Skin epidermis (tissue), 12 donors: ENCODE results near the gene CELF2.
A peak's percentile ranks its signal among the peaks of the same experiment; 100 is the strongest.

Source experiments
- H3K27ac ChIP-seq, 21 experiments: fragments of 200-600 bp; sonication (generic) in 11 of 21; one replicate each; pipeline ENCODE4 v1.5.0; 2020; ENCODE audit warnings: mild to moderate bottlenecking in 3 of 21, inconsistent platforms in 2 of 21, moderate library complexity in 2 of 21
- H3K4me3 ChIP-seq, 7 experiments: fragments of 200-600 bp; sonication (generic) in 2 of 7; one replicate each; pipeline ENCODE4 v1.5.0; 2020; ENCODE audit warnings: inconsistent platforms in 2 of 7, mild to moderate bottlenecking in 2 of 7, moderate library complexity in 1 of 7

Gene CELF2

GRCh38 chr10:11272915-11273389, 255.3 kb downstream of the CELF2 start:
- peak overlapping the region in 1 of 21 experiments; percentile 41 for H3K27ac ChIP-seq
- no peak overlapping the region for H3K4me3 ChIP-seq

DNA sequence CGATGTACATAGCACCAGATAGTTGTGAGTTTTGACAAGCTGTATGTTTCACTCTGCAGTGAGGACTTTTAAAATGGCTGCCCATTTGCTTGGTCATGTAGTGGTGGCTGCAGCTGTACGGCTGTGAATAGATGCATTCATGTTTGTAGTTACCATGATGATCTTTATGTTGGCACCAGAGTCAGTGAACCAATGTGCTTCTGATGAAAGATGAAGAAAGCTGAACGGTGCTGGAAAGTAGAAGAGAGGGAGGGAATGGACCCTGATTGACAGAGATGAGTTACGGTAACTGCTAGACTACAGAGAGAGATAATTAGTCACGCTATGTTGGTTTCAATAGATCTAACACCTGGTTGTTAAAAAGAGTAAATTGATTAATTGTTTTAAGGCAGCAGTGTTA, 256.8 kb downstream of the CELF2 start:
- Histone ChIP-seq H3K27ac (no peak overlapping the region), H3K4me3 (no peak overlapping the region)

DNA sequence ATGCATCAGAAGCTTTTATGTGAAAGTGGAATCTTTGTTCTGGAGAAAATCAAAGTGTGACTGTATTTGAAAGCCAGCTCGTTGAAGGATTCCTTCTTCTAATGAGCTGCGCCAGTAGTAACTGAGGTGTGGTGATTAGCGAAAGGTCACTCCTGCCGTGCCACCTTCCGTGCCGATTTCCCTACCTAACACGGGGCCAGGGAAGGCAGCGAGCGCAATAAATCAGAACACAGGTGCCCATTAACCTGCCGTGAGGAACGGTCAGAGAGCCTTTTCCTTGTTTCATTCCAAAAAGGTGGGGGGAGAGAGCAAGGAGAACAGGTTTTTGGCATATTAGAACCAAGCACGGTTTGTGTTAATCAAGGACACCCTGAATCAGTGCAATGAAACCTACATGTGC, 258.0 kb downstream of the CELF2 start:
- H3K27ac ChIP-seq: no peak overlapping the region
- no peak overlapping the region for H3K4me3 ChIP-seq

DNA sequence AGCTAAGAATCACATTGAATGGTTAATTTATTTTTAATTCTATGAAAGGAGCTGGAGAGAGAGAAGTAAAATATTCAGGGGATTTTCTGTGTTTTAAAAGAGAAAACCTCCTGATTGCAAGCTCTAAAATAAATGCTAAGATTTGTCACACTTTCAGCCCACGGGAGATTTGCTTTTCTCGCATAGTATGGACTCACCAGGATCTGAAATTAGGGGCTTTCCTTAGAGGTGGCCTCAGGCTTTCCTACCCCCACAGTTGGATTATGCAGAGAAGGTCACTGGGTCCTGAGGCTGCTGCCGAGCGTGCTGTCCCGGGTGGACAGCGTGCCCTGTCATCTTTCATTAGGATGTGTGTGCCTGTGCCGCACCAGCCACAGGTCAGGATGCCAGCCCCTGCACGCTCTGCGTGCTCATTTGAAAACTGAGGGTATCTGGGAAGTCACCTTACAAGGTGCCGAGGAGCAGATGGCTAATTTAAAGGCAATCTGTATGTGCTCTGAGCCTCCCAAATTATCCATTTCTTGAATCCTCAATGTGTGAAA, 258.8 kb downstream of the CELF2 start:
- H3K4me3 ChIP-seq: no peak overlapping the region
- H3K27ac ChIP-seq: no peak overlapping the region

- Histone ChIP-seq H3K4me3 (no peak overlapping the region), H3K27ac (no peak overlapping the region)
These were observed 261.6 kb downstream of the CELF2 start for GRCh38 chr10:11279314-11279713.

GRCh38 chr10:11280187-11280932, 262.7 kb downstream of the CELF2 start:
- no peak overlapping the region for H3K27ac ChIP-seq
- no peak overlapping the region for H3K4me3 ChIP-seq

GRCh38 chr10:11282156-11282555, 264.5 kb downstream of the CELF2 start:
- Histone ChIP-seq H3K27ac (no peak overlapping the region), H3K4me3 (no peak overlapping the region)

- Histone ChIP-seq H3K4me3 (no peak overlapping the region), H3K27ac (no peak overlapping the region)
These were observed 265.0 kb downstream of the CELF2 start for GRCh38 chr10:11282661-11283060.

DNA sequence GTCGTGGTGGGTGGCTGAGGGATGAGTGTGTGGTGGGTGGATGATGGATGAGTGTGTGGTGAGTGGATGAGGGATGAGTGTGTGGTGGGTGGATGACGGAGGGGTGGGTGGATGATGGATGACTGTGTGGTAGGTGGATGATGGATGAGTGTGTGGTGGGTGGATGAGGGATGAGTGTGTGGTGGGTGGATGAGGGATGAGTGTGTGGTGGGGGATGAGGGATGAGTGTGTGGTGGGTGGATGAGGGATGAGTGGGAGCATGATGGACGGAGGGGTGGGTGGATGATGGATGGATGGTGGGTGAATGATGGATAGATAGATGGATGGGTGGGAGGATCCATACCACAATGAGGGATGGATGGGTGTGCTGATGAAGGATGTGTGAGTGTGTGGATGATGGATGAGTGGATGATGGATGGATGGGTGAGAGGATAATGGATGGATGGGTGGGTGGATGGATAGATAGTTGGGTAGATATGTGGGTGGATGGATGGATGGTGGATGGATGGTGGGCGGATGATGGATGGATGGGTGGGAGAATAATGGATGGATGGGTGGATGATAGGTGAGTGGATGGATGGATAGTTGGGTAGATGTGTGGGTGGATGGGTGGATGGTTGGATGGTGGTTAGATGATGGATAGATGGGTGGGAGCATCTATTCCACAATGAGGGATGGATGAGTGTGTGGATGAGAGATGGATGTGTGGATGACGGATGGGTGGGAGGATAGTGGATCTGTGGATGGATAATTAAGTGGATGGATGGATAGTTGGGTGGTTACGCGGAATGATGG, 266.8 kb downstream of the CELF2 start:
- H3K27ac ChIP-seq: no peak overlapping the region

DNA sequence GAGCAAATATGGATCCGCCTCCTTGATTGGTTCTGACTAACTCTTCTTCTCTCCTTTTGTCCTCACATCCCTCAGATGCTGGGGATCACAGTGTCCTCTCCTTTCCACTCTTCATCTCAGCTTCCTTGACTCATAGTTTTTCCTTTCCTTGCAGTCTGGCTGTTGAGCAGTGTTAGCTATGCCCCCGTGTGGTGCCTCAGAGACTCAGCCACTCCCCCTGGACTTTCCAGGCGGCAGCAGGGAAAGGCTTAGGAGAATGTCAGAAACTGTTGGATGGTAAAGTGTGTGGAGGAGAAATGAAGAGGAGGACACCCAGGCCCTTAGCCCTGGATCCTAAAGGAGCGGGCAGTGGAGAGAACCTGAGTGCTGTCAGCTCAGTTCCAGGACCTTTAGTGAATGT, 267.5 kb downstream of the CELF2 start:
- H3K4me3 ChIP-seq: no peak overlapping the region
- no peak overlapping the region for H3K27ac ChIP-seq

More for the DNA sequence above, 266.8 kb downstream of the CELF2 start:
- no peak overlapping the region for H3K4me3 ChIP-seq

- Histone ChIP-seq H3K4me3 (no peak overlapping the region), H3K27ac (no peak overlapping the region)
These were observed 268.7 kb downstream of the CELF2 start for GRCh38 chr10:11286261-11286852.

DNA sequence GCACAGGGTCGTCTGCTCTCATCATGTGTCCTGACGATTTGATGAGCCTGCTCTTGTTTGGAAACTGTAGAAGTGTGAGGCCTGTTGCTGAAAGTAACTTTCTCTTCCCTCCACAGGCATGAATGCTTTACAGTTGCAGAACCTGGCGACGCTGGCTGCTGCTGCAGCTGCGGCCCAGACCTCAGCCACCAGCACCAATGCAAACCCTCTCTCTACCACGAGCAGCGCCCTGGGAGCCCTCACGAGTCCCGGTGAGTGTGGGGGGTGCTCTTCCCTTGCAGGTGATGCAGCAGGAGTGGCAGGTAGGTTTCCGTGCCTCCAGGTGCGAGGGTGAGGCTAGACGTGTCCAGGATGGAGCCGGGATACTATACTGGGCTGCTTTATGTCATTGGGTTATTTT, 270.6 kb downstream of the CELF2 start:
- Histone ChIP-seq H3K4me3 (no peak overlapping the region), H3K27ac (no peak overlapping the region)

GRCh38 chr10:11290156-11290890, 272.7 kb downstream of the CELF2 start:
- Histone ChIP-seq H3K4me3 (no peak overlapping the region), H3K27ac (no peak overlapping the region)

GRCh38 chr10:11292576-11293302, 275.1 kb downstream of the CELF2 start:
- Histone ChIP-seq H3K27ac (no peak overlapping the region), H3K4me3 (no peak overlapping the region)

DNA sequence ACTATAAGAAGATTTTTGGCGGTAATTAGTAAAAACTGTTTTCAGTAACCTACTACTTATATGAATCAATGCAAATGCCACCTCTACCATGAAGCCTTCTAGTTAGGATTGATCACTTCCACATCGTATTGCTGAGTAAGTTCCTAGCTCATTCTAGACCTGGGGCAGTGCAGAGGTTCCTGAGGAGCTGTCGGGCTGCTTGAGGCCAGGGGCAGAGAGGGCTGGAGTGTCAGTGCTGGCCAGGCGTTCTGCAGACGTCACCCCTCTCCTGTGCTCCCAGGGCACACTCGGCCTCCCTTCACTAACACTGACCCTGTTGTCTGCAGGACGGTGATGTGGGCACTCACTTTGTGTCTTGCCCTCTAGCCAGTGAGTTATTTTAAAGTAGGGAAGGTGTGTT, 275.7 kb downstream of the CELF2 start:
- H3K27ac ChIP-seq: no peak overlapping the region
- H3K4me3 ChIP-seq: no peak overlapping the region

DNA sequence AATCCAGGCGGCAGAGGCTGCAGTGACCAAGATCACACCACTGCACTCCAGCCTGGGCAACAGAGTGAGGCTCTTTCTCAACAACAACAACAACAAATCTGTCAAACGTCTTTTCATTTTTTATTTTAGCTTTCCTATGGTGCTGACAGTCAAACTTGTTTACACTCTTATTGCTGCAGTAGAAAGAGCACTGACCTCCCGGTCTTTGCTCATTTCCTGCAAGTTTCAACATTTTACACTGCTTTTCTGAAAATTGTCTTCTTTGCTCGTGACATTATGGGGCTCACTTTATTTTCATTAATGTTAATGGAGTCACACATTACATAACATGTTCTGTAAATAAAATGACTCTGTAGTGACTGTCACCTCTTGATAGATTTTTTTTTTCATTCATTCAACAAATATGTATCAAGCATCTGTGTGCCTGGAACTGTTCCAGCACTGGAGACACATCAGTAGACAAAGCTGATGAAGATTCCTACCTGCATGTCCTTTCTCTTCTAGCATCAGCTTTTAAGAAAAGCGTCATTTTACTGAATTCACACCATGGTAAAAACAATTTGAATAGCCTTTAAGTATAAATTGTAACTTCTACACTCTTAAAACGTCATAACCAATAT, 277.3 kb downstream of the CELF2 start:
- no peak overlapping the region for H3K4me3 ChIP-seq
- H3K27ac ChIP-seq: no peak overlapping the region

DNA sequence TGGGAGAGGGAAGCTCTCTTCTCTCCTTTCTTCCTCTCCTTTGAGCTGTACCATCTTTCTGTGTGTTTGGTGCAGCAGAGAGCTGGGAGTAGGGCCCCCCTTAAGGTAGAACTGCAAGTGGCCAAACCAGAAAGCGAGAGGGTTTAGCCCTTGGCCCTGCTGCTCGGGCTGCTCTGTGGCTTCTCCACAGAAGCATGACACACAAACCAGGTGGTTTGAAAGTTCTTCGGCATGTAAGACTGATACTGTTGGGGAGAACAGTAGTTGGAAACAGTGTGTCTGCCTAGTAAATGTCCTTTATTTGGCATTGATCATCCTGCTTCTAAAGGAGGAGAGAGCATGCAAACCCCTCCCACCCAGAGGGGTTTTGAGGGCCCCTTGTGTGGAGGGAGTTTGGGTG, 277.8 kb downstream of the CELF2 start:
- Histone ChIP-seq H3K4me3 (no peak overlapping the region), H3K27ac (no peak overlapping the region)

DNA sequence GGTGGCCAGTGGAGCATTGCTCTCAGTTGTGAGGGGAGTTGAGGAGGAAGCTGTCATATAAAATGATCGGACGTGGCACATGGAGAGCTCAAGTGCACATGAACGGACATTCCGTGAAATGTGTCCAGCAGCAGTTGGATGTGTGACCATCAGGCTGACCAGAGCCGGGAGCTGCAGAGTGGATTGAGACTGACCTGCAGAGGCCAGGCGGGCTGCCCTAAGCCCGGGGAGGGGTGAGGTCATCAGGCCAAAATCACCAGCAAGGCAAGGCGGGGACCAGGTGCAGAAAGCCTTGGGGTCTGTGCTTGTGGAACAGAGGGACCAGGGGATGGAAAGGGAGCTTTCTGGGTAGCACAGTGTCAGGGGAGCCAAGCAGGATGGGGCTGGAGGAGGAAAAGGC, 279.5 kb downstream of the CELF2 start:
- H3K4me3 ChIP-seq: no peak overlapping the region
- H3K27ac ChIP-seq: no peak overlapping the region

DNA sequence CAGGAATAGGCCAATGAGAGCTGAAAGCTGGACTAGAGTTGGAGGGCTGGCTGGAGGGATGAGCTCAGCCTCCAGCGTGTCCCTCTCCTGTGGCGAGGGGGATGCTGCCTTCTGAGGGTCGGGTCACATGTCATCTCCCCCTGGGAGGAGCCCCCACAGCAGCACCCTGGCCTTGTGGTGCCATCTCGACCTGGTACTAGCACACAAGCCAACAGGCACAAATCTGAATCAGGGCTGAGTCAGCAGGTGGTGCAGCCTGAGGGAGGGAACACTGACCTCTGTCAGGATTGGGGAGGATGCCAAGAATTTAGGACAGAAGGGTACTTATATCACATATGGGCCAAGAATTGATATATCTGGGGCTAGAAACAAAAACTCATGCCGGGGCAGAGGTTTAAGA, 280.4 kb downstream of the CELF2 start:
- no peak overlapping the region for H3K27ac ChIP-seq
- no peak overlapping the region for H3K4me3 ChIP-seq
